OCI-LY7 (cell line): Measurements from ENCODE around the gene FGGY. TPM values are rescaled to one million over a fixed set of nuclear protein-coding genes. Genes with fewer than 3 reads are reported as not detected.

ENCODE experiments used
- BruUV-seq: library from RNA; stranded (reverse); fragments of 400-500 nt; replicated peaks from 2 replicates; lab custom pipeline; 2021; lab: Mats Ljungman, UMichigan
- CTCF ChIA-PET: fragments of 300-600 bp; sonication (Branson Sonifier 250); formaldehyde crosslinking; loops from one replicate; lab custom pipeline; 2022; ENCODE audit warnings: antibody characterized with exemption; ENCODE audit not compliant: unreplicated experiment; lab: Charles Lee
- POLR2A ChIA-PET: fragments of 300-600 bp; sonication (Branson Sonifier 250); formaldehyde crosslinking; loops from one replicate; lab custom pipeline; 2022; ENCODE audit warnings: antibody characterized with exemption; lab: Charles Lee
- DNase-seq: peaks from one replicate; pipeline ENCODE4 v3.0.0-alpha.2; 2015; ENCODE audit warnings: low spot score
- H2AFZ ChIP-seq: fragments of 200-600 bp; sonication (generic), shearing (Covaris generic); 2 replicates; pipeline ENCODE4 v1.6.1; 2014; ENCODE audit warnings: mild to moderate bottlenecking, antibody characterized with exemption, low read length, moderate library complexity
- H3K27ac ChIP-seq: fragments of 200-600 bp; sonication (generic); 2 replicates; pipeline ENCODE4 v1.5.1; 2014; ENCODE audit warnings: mixed run types, low read depth, mild to moderate bottlenecking, moderate library complexity, low read length, inconsistent platforms; ENCODE audit not compliant: poor library complexity, severe bottlenecking
- H3K36me3 ChIP-seq: fragments of 200-600 bp; sonication (generic); 2 replicates; pipeline ENCODE4 v1.6.1; 2014; ENCODE audit warnings: mild to moderate bottlenecking, antibody characterized with exemption, low read length, moderate library complexity, mixed read lengths; ENCODE audit not compliant: insufficient read depth
- H3K4me1 ChIP-seq: fragments of 200-600 bp; sonication (generic); 2 replicates; pipeline ENCODE4 v1.5.1; 2014; ENCODE audit warnings: mild to moderate bottlenecking, low read length; ENCODE audit not compliant: insufficient read depth, poor library complexity, severe bottlenecking
- H3K4me2 ChIP-seq: fragments of 200-600 bp; sonication (generic); 2 replicates; pipeline ENCODE4 v1.6.1; 2014; ENCODE audit warnings: mild to moderate bottlenecking, low read length
- H3K4me3 ChIP-seq: fragments of 200-600 bp; sonication (generic); 2 replicates; pipeline ENCODE4 v1.5.1; 2014; ENCODE audit warnings: mild to moderate bottlenecking, low read depth, low read length; ENCODE audit not compliant: poor library complexity, severe bottlenecking
- H3K79me2 ChIP-seq: fragments of 200-600 bp; sonication (generic); 2 replicates; pipeline ENCODE4 v1.6.1; 2016; ENCODE audit warnings: low read depth, mild to moderate bottlenecking, low read length, moderate library complexity, mixed read lengths; ENCODE audit not compliant: insufficient read depth
- H3K9me2 ChIP-seq: fragments of 200-600 bp; sonication (generic); 2 replicates; pipeline ENCODE4 v1.6.1; 2016; ENCODE audit warnings: mild to moderate bottlenecking, low read length, mixed read lengths; ENCODE audit not compliant: insufficient read depth
- H3K9me3 ChIP-seq: fragments of 200-600 bp; sonication (generic); 2 replicates; pipeline ENCODE4 v1.6.1; 2014; ENCODE audit warnings: mild to moderate bottlenecking, mixed run types, low read length, mixed read lengths
- H4K20me1 ChIP-seq: fragments of 200-600 bp; sonication (generic); 2 replicates; pipeline ENCODE4 v1.6.1; 2014; ENCODE audit warnings: mild to moderate bottlenecking, antibody characterized with exemption, low read length, moderate library complexity, mixed read lengths; ENCODE audit not compliant: insufficient read depth
- EZH2phosphoT487 ChIP-seq: fragments of 200-600 bp; sonication (generic); IDR thresholded peaks from 2 replicates; pipeline ENCODE4 v1.6.1; 2018; ENCODE audit warnings: low read depth, borderline replicate concordance, mild to moderate bottlenecking, mixed run types, antibody characterized with exemption, low read length, moderate library complexity, mixed read lengths
- intact Hi-C: fragments of 100-400 bp; cut with micrococcal nuclease; formaldehyde crosslinking; loops from one replicate; pipeline ENCODE4 v1.10.0; 2022; ENCODE audit not compliant: unreplicated experiment
- total RNA-seq, 2 experiments: library from RNA; depleted of rRNA in 1 of 2; stranded (reverse); fragments of >200 nt in 1 of 2; shearing (Covaris generic) in 1 of 2; gene quantifications; 2 replicates each; pipeline ENCODE4 v1.2.3, GENCODE V29; 2014 to 2022
- TF ChIP-seq, protein P1 (sequence below): fragments of 200-600 bp; sonication (generic); conservative IDR thresholded peaks from 2 replicates; pipeline ENCODE4 v1.5.1; 2014; ENCODE audit warnings: mild to moderate bottlenecking, antibody characterized with exemption, low read length, moderate library complexity, mixed read lengths

Gene FGGY
- total RNA-seq, 2 experiments from 2014 or later, result 0.63 to 4.5 TPM

GRCh38 chr1:59410457-59410856, 113.6 kb downstream of the FGGY start:
- ChIA-PET CTCF (no interaction called here), POLR2A (no interaction called here)
- no peak overlapping the region for H3K4me3 ChIP-seq
- no peaks in the 10 kb centered on the region for H3K36me3 ChIP-seq
- H3K4me2 ChIP-seq, result no peak overlapping the region
- no peak for TF ChIP-seq EZH2phosphoT487
- TF ChIP-seq, protein P1, sequence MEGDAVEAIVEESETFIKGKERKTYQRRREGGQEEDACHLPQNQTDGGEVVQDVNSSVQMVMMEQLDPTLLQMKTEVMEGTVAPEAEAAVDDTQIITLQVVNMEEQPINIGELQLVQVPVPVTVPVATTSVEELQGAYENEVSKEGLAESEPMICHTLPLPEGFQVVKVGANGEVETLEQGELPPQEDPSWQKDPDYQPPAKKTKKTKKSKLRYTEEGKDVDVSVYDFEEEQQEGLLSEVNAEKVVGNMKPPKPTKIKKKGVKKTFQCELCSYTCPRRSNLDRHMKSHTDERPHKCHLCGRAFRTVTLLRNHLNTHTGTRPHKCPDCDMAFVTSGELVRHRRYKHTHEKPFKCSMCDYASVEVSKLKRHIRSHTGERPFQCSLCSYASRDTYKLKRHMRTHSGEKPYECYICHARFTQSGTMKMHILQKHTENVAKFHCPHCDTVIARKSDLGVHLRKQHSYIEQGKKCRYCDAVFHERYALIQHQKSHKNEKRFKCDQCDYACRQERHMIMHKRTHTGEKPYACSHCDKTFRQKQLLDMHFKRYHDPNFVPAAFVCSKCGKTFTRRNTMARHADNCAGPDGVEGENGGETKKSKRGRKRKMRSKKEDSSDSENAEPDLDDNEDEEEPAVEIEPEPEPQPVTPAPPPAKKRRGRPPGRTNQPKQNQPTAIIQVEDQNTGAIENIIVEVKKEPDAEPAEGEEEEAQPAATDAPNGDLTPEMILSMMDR, result no peak
- no peak overlapping the region for H2AFZ ChIP-seq
- intact Hi-C loops, result no loop called here
- H3K9me3 ChIP-seq, result no peaks in the 10 kb centered on the region
- H3K4me1 ChIP-seq, result no peaks in the 10 kb centered on the region
- no peaks in the 10 kb centered on the region for H3K79me2 ChIP-seq
- BruUV-seq, result no TSS peak
- H3K27ac ChIP-seq, result no peak overlapping the region
- H3K9me2 ChIP-seq, result no peaks in the 10 kb centered on the region
- DNase-seq, result no peak
- H4K20me1 ChIP-seq, result no peaks in the 10 kb centered on the region

DNA sequence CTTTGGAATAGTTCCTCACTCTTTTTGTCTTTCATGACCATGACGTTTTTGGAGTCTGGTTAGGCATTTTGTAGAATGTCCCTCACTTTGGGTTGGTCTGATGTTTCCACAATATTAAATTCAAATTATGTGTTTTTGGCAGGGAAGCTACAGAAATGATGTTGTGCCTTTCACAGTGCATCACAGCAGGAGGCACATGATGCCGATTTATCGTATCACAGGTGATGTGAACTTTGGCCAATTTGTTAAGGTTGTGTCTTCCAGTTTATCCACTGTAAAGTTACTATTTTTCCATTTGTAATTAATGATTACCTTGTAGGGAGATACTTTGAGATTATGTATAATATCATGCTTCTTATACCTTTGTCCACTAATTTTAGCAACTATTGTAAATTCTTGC, 114.3 kb downstream of the FGGY start:
- intact Hi-C loops, result no loop called here
- Histone ChIP-seq H3K4me2 (no peak overlapping the region), H3K4me1 (no peaks in the 10 kb centered on the region), H3K4me3 (no peak overlapping the region), H4K20me1 (no peaks in the 10 kb centered on the region), H3K9me2 (no peaks in the 10 kb centered on the region), H2AFZ (no peak overlapping the region), H3K79me2 (no peaks in the 10 kb centered on the region), H3K27ac (no peak overlapping the region), H3K9me3 (no peaks in the 10 kb centered on the region), H3K36me3 (no peaks in the 10 kb centered on the region)
- no TSS peak for BruUV-seq
- TF ChIP-seq, protein P1, result no peak
- no peak for TF ChIP-seq EZH2phosphoT487
- CTCF ChIA-PET, result no interaction called here
- POLR2A ChIA-PET, result no interaction called here
- no peak for DNase-seq

GRCh38 chr1:59412718-59413326, 115.9 kb downstream of the FGGY start:
- H3K79me2 ChIP-seq, result no peaks in the 10 kb centered on the region
- no peak for TF ChIP-seq EZH2phosphoT487
- TF ChIP-seq, protein P1, result no peak
- CTCF ChIA-PET, result no interaction called here
- no peak overlapping the region for H3K4me2 ChIP-seq
- DNase-seq, result no peak
- POLR2A ChIA-PET, result no interaction called here
- no peak overlapping the region for H2AFZ ChIP-seq
- no peak overlapping the region for H3K4me3 ChIP-seq
- H3K27ac ChIP-seq, result no peak overlapping the region
- no peaks in the 10 kb centered on the region for H4K20me1 ChIP-seq
- H3K4me1 ChIP-seq, result no peaks in the 10 kb centered on the region
- intact Hi-C loops, result no loop called here
- BruUV-seq, result no TSS peak
- H3K9me2 ChIP-seq, result no peaks in the 10 kb centered on the region
- H3K36me3 ChIP-seq, result no peaks in the 10 kb centered on the region
- H3K9me3 ChIP-seq, result no peaks in the 10 kb centered on the region
